Stimulated activated CD8-positive, alpha-beta memory T cell treated with anti-CD3 and anti-CD28 coated beads, Interleukin-7, amount 100 ng/mL, for 48 hours (primary cell): ENCODE measurements around the gene MAPK4.
"Not testable (repeated sequence)": the region's sequence is repeated elsewhere in the genome, so short reads cannot be mapped to it uniquely, and the experiment has no call there.

Experiments
- DNase-seq, 2 donors: peaks; one replicate each; pipeline ENCODE4 v3.0.0-alpha.2; 2020; ENCODE audit warnings: low read depth in 1 of 2; ENCODE audit errors: extremely low read depth in 1 of 2

MAPK4 gene

DNA sequence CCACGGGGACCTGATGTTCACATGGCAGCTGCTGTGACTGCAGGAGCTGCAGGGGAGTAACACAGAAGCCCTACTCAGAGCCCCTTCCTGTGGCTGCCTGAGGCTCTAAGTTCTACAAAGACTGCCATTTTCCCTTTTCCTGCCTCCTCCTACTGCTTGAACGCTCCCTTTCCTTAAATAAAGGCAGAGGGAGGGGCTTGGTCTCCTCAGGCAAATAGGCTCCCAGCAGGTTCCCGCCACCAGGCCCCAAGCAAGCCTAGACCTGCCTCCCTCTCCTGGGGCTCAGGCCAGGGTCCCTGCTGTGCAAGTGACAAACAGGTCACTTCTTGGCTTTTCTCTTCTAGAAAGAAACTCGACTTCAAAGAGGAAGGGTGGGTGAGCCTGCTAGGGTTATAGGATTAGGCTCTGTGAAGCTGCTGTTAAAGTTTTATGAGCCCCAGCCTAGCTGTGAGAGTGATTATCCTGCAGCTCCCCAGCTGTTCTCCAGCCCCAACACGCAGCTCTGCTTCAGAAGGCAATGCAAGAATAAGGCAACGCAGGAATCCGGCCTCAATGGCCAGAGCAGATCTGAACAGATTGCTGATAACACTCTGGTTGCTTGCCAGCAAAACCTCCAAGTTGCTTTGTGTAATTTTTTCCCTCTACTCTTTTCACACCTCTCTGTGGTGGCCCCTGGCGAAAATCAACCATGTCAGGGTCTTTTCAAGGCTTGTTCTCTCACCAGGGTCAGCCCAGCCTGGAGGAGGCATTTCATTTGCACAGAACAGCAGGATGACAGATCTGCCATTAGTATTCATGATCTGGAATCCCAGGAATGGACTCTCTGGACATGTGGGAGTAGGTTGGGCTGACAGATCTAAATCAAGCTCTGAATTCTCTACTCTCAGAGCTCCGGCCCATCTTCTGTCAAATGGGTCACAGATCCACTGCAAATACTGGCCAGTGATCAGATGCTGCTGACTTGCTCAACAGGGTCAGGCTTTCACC lies 188.6 kb downstream of the MAPK4 start:
- DNase-seq: no peak

DNA sequence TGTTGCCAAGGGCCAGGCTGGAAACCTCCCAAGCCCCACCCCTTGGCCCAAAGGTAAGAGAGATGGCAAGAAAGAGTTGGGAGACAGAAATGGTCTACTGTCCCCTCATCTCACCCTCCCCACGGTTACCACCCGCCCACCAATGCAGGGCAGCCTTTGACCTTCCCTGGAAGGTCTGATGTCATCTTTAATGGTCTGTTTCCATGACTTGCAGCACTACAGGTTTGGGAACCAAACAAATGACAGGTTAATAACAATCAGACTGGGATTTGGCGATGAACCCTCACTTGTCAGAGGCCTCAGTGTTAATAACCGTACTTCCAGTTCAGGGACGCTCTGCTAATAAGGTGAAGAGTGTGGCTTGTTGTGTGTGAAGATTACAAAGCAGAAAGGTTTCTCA lies 189.5 kb downstream of the MAPK4 start:
- DNase-seq: no peak

DNA sequence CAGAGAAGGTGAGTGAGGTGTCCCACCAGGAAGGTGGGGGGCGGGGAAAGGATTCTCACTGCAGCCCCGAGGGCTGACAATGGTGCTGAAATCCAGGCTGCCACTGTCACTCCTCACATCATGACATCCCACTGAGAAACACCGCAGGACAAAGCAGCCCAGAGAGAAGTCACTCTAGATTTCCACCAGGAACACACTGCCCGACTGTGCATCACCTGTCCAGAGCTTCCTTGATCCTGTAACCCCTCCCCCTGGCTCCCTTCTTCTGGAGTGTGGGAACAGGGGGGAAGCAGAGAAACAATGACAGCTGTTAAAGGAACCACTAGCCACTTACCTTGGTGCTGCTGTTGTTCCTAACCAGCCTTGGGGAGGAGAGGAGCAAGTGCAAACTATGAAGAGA lies 190.1 kb downstream of the MAPK4 start:
- DNase-seq: no peak

DNA sequence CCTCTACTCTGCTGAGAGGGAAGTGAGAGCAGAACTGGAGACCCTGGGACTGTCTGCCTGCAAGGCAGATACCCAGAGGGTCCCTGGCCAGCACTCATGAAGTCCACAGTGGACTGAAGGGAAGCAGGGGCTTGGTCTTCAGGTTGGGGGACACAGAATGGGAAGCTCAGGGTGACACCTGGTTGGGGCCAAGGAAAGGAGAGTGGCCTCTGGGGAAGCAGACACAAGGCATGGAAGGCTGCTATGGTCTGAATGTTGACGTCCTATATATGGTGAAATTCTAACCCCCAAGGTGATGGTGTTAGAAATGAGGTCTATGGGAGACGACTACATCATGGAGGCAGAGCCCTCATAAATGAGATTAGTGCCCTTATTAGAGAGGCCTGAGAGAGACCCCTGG lies 190.7 kb downstream of the MAPK4 start:
- no peak for DNase-seq

DNA sequence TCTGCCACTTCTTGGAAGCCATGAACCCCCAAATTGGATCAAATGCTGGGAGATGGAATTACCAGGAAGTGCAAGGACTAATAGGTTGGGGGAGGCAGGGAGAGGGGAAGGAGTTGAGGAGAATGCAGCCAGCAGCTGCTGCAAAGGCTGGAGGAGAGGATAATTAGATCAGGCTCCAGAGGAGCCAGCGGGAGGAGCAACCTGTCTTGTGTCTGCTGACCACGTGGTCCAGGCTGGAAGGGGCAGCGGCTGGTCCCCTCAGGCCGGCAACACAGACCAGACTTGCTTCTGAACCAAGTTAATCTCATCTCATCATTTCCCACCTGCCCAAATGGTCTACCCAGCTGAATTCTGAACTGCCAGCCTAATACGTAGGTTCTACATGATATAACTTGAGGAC lies 191.6 kb downstream of the MAPK4 start:
- no peak for DNase-seq

DNA sequence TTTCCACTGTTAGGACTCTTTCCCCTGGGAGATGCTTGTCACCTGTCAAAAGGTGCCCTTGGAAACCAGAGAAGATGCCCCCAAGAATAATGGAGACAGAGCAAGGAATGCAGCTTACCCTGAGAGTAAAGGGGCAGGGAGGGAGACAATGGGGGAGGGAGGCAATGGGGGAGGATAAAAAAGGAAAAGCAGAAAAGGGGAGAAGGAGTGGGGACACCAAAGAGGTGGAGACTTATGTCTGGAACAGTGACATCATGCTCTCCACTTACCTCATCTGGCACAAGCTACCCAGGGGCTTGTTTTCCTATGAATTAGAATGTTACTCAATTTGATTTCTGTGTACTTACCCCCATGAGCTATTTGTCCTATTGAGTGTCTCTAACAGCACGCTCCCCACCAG lies 192.1 kb downstream of the MAPK4 start:
- no peak for DNase-seq

DNA sequence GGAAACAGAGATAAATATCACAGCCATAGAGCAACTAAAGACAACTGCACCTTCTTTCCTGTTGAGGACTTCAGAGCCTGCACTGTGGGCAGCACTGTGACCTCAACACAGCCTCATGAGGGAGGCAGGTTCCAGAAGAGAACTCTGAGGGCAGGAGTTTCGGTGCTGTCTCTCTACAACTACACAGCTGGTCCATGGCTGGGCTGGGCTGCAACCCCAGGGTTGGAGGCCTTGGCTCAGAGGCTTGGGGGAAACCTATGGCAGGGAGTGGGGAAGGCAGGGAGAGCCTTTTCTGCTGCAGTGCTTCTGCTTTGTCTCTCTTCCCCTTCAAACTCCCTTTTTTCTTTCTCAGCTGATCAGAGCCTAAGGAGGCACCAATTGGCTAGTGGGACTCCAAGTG lies 193.4 kb downstream of the MAPK4 start:
- no peak for DNase-seq

DNA sequence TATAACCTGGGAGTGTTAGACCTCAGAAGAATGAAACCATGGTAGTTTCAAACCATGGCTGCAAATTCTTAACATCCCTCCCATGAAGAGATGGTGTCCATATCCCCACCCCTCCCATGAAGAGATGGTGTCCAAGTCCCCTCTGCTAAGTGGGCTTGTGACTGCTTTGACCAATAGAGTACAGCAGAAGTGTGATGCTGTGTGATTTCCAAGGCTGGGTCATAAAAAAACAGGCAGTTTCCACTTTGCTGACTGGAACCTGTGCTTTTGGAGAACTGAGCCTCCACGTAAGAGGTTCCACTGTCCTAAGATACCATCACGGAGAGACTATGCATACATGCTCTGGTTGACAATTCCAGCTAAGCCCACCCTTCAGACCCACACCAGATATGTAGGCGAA lies 194.4 kb downstream of the MAPK4 start:
- no peak for DNase-seq

DNA sequence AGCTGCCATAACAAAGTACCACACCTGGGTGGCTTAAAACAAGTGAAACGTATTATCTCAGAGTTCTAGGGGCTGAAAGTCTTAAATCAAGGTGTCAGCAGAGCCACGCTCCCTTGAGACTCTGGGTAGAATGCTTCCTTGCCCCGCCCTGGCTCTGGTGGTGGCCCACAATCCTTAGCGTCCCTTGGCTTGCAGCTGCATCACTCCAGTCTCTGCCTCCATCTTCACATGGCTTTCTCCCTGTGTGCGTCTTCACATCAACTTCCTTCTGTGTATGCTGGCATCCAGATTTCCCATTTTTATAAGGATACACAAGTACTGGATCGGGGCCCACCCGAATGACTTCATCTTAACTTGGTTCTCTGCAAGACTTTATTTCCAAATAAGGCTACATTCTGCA lies 197.5 kb downstream of the MAPK4 start:
- no peak for DNase-seq

DNA sequence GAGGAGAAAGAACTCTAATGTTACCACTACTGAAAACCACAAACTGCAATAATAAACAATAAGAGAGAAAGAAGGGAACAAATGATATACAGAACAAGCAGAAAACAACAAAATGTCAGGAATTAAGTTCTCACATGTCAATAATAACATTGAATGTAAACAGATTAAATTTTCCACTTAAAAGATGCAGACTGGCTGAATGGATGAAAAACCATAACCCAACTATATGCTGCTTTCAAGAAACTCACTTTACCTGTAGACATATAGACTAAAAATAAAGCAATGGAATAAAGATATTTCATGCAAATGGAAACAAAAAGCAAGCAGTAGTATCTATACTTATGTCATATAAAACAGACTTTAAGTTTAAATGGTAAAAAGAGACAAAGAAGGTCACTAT lies 209.6 kb downstream of the MAPK4 start:
- DNase-seq: no peak

DNA sequence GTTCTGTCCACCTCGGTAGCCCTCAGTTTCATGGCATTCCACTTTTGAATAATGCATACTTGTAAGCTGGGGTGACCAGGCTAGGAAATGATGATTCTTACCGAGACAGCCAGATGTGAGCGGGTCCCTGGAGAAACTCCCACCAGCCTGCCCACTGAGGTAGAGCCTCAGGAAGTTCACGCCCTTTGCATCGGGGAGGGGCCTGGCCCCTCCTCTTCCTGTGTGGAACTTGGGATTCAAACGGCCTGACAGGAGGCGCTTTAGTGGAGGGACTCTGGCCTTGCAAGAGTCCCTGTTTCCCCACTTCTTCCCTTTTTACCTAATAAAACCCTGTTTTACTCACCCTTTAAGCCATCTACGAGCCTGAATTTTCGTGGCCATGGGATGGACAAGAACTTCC lies 215.3 kb downstream of the MAPK4 start:
- DNase-seq: no peak

DNA sequence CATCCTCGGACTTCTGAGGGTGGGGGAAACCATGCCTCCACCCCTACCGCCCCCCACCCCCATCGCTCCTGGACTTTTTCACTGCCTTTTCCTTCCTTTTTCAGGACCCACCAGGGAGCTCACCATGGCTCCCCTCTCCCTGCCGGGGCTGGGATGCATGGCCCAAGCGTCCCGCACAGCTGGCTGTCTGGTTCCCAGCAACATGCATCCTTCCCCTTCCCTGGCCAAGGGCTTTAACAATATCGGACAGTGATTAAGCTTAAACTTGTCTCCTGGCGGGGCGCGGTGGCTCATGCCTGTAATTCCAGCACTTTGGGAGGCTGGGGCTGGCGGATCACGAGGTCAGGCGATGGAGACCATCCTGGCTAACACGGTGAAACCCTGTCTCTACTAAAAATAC lies 215.8 kb downstream of the MAPK4 start:
- DNase-seq: no peak

DNA sequence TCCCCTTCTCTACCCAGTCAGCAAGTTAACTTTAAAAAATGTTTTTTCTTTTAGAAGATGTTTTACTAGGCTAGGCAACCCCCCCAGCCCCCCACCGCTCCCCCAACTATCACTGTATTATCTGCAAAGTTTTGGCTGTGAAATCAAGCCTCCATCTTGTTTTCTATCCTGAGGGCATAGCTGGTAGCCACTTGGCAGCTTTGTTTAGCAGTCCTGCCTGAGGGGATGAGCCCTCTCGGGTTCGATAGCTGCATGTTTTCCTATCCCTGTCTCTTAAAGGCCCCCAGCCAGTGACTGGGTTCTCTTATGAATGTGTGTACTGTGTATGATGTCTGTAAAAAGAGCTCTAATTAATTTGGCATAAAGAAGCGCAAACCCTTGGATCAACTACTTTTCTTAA lies 216.5 kb downstream of the MAPK4 start:
- no peak for DNase-seq

DNA sequence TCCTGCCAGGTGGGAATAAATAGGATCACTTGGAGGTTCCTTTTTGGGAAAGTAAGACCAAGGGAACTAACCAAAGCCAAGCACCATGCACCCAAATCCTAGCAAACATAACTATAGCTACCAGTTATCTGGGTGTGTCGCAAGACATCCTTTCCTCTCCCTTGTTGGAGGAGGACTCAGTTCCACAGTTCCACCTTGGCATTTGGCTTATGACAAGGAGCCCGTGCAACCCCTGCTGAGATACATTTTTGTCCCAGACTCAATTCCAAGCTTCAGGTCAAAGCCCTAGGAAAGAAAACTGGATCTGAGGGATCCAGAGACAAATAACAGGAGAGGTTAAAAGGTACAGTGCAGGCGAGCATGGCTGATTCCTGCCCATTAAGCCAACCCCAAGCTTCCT lies 219.1 kb downstream of the MAPK4 start:
- not testable (repeated sequence) for DNase-seq
